ENCODE measurements around the gene CFAP43.

- TF ChIP-seq, protein P1, sequence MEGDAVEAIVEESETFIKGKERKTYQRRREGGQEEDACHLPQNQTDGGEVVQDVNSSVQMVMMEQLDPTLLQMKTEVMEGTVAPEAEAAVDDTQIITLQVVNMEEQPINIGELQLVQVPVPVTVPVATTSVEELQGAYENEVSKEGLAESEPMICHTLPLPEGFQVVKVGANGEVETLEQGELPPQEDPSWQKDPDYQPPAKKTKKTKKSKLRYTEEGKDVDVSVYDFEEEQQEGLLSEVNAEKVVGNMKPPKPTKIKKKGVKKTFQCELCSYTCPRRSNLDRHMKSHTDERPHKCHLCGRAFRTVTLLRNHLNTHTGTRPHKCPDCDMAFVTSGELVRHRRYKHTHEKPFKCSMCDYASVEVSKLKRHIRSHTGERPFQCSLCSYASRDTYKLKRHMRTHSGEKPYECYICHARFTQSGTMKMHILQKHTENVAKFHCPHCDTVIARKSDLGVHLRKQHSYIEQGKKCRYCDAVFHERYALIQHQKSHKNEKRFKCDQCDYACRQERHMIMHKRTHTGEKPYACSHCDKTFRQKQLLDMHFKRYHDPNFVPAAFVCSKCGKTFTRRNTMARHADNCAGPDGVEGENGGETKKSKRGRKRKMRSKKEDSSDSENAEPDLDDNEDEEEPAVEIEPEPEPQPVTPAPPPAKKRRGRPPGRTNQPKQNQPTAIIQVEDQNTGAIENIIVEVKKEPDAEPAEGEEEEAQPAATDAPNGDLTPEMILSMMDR (conservative IDR thresholded peaks at IDR 0.05 in 1 of 2, IDR thresholded peaks at IDR 0.05 in 1 of 2; ENCODE audit: low read depth in 1 of 2, low read length in 2 of 2): no peak
- no peak for TF ChIP-seq EZH2 (IDR thresholded peaks at IDR 0.05; ENCODE audit: low read length, missing control alignments)
Measured at GRCh38 chr10:104259999-104260774, 28.0 kb upstream of the CFAP43 start.

Data from fibroblast of lung (primary cell).